T-cell (primary cell): Measurements from ENCODE around the gene NEUROD2. TPM values are rescaled to one million over a fixed set of nuclear protein-coding genes. Genes with fewer than 3 reads are reported as not detected.
A peak's percentile ranks its signal among the peaks of the same experiment; 100 is the strongest.

Source experiments
- ATAC-seq, 4 experiments: fragments of 200-7000 bp in 3 of 4; fragments of 150-1000 bp in 1 of 4; cut with Tn5 transposase; replicated peaks in 1 of 4; 1 replicate in 3 of 4; 2 replicates in 1 of 4; pipeline ENCODE4 v1.10.0; 2021; ENCODE audit warnings: moderate library complexity in 3 of 4, mild to moderate bottlenecking in 2 of 4, moderate number of reproducible peaks in 1 of 4
- CTCF ChIA-PET, 2 donors: fragments of 300-600 bp; sonication (Branson Sonifier 250); formaldehyde crosslinking; loops; one replicate each; lab custom pipeline; 2022; ENCODE audit warnings: antibody characterized with exemption in 2 of 2; lab: Charles Lee
- POLR2A ChIA-PET, 2 donors: fragments of 300-600 bp; sonication (Branson Sonifier 250); formaldehyde crosslinking; loops; one replicate each; lab custom pipeline; 2022; ENCODE audit warnings: antibody characterized with exemption in 2 of 2; lab: Charles Lee
- DNase-seq, 35 experiments: peaks; one replicate each; pipeline versions ENCODE4 v3.0.0 to v3.0.0-alpha.2; 2013 to 2023
- H3K27ac ChIP-seq: one replicate; pipeline ENCODE4 v1.5.1; 2013; ENCODE audit warnings: low read length
- H3K27me3 ChIP-seq, 2 experiments: replicated peaks in 1 of 2; 1 replicate in 1 of 2; 2 replicates in 1 of 2; pipeline versions ENCODE4 v1.6.1 to v1.7.0; 2013; ENCODE audit warnings: low read length in 1 of 2, mixed read lengths in 1 of 2; ENCODE audit not compliant: control insufficient read depth in 2 of 2, insufficient read depth in 2 of 2; ENCODE audit errors: extremely low read depth in 1 of 2
- H3K36me3 ChIP-seq, 2 donors: 1 replicate in 1 of 2; 2 replicates in 1 of 2; pipeline versions ENCODE4 v1.6.1 to v1.7.0; 2013; ENCODE audit warnings: low read length in 1 of 2; ENCODE audit not compliant: control insufficient read depth in 2 of 2, insufficient read depth in 1 of 2; ENCODE audit errors: extremely low read depth in 1 of 2
- H3K4me1 ChIP-seq, 2 experiments: 1 replicate in 1 of 2; 2 replicates in 1 of 2; pipeline versions ENCODE4 v1.6.1 to v1.7.0; 2013; ENCODE audit warnings: low read length in 2 of 2, mixed read lengths in 1 of 2; ENCODE audit not compliant: insufficient read depth in 2 of 2, control insufficient read depth in 1 of 2; ENCODE audit errors: extremely low read depth in 1 of 2
- H3K4me3 ChIP-seq, 2 donors: 1 replicate in 1 of 2; 2 replicates in 1 of 2; pipeline versions ENCODE4 v1.5.1 to v1.7.0; 2013; ENCODE audit warnings: mild to moderate bottlenecking in 2 of 2, low read length in 1 of 2, moderate library complexity in 1 of 2; ENCODE audit not compliant: control insufficient read depth in 1 of 2; ENCODE audit errors: extremely low read depth in 1 of 2
- H3K9me3 ChIP-seq: 2 replicates; pipeline ENCODE4 v1.7.0; 2013
- H3K27ac Mint-ChIP-seq, 2 donors: one replicate each; pipeline ENCODE4 v1.8.0; 2020 to 2021; ENCODE audit warnings: mild to moderate bottlenecking in 2 of 2, mixed read lengths in 2 of 2
- H3K27me3 Mint-ChIP-seq, 2 donors: one replicate each; pipeline ENCODE4 v1.8.0; 2021 to 2022; ENCODE audit warnings: mixed read lengths in 2 of 2
- H3K36me3 Mint-ChIP-seq: one replicate; pipeline ENCODE4 v1.8.0; 2021; ENCODE audit warnings: mixed read lengths
- H3K4me1 Mint-ChIP-seq, 3 donors: one replicate each; pipeline ENCODE4 v1.8.0; 2020 to 2022; ENCODE audit warnings: mixed read lengths in 3 of 3, mild to moderate bottlenecking in 1 of 3
- H3K4me3 Mint-ChIP-seq, 3 donors: one replicate each; pipeline ENCODE4 v1.8.0; 2020 to 2022; ENCODE audit warnings: mild to moderate bottlenecking in 3 of 3, mixed read lengths in 3 of 3, moderate library complexity in 3 of 3
- H3K9me3 Mint-ChIP-seq, 3 donors: one replicate each; pipeline ENCODE4 v1.8.0; 2020 to 2022; ENCODE audit warnings: mixed read lengths in 3 of 3
- WGBS: methylation state at CpG from one replicate; pipeline ENCODE4 v1.1.5; 2013; ENCODE audit warnings: missing lambda C conversion rate; ENCODE audit not compliant: insufficient coverage; 5-methylcytosine and 5-hydroxymethylcytosine counted together
- total RNA-seq, 35 experiments: library from RNA in 6 of 35; stranded (reverse) in 6 of 35; fragments of 120-200 nt in 1 of 35; gene quantifications; one replicate each; pipeline versions ENCODE4 v1.2.1 to v1.2.4 and lab custom pipeline; 2013 to 2026

NEUROD2 gene
- total RNA-seq, 5 donors from 2014 or later (not counting 1 experiment from before 2014, with no cell fraction given): not detected

GRCh38 chr17:39624313-39624712 is 16.6 kb upstream of the NEUROD2 start:
- DNase-seq (no peak), ATAC-seq (no peak)
- Histone ChIP-seq H3K4me1 (peaks cover 14 to 41% of the 10 kb centered on the region in 2 experiments), H3K36me3 (no peaks in the 10 kb centered on the region), H3K27ac (no peak overlapping the region), H3K9me3 (no peaks in the 10 kb centered on the region), H3K4me3 (no peak overlapping the region), H3K27me3 (peaks cover 0 to 59% of the 10 kb centered on the region in 2 experiments)
- no peak overlapping the region for H3K27ac Mint-ChIP-seq
- POLR2A ChIA-PET: no interaction called here
- WGBS: 88% methylated on average over 5 of the region's 8 CpGs
- CTCF ChIA-PET: interaction anchor here (0.6 to 0.9 kb wide), 5 partner anchors 14 to 322 kb away, joined by 3 to 6 read pairs (median 4); no protein-coding TSS in a partner anchor
- peak overlapping the region in 1 of 3 donors; percentile 66 for H3K4me3 Mint-ChIP-seq
- no peaks in the 10 kb centered on the region for H3K36me3 Mint-ChIP-seq
- H3K4me1 Mint-ChIP-seq: peaks cover 20 to 36% (median 30%) of the 10 kb centered on the region in 3 donors
- no peaks in the 10 kb centered on the region for H3K9me3 Mint-ChIP-seq
- H3K27me3 Mint-ChIP-seq: peaks cover 31% of the 10 kb centered on the region in 2 donors

GRCh38 chr17:39623356-39623950 is 15.7 kb upstream of the NEUROD2 start:
- Mint-ChIP-seq H3K9me3 (no peaks in the 10 kb centered on the region), H3K27ac (no peak overlapping the region), H3K4me1 (peaks cover 22 to 36% (median 30%) of the 10 kb centered on the region in 3 donors), H3K4me3 (peak overlapping the region in 1 of 3 donors; percentile 21), H3K27me3 (peaks cover 26 to 27% of the 10 kb centered on the region in 2 donors), H3K36me3 (no peaks in the 10 kb centered on the region)
- Histone ChIP-seq H3K27ac (no peak overlapping the region), H3K9me3 (no peaks in the 10 kb centered on the region), H3K4me1 (peaks cover 14 to 45% of the 10 kb centered on the region in 2 experiments), H3K36me3 (no peaks in the 10 kb centered on the region), H3K4me3 (no peak overlapping the region), H3K27me3 (peaks cover 0 to 55% of the 10 kb centered on the region in 2 experiments)
- WGBS: 0% methylated on average over 11 of the region's 16 CpGs
- ChIA-PET POLR2A (no interaction called here), CTCF (interaction anchor here (0.6 to 3.3 kb wide), 16 partner anchors 9 to 443 kb away, joined by 3 to 40 read pairs (median 4); partner anchors contain the start of gene PNMT (in 1 of the 2))
- peak; percentile 52 to 89 (median 78) for DNase-seq
- ATAC-seq: peak; percentile 61 to 68 (median 64)

- ATAC-seq (peak; percentile 4 to 13 (median 7)), DNase-seq (peak in 11 of 35 experiments; percentile 7 to 61 (median 20))
- CTCF ChIA-PET: interaction anchor here (0.6 to 3.3 kb wide), 18 partner anchors 9 to 444 kb away, joined by 3 to 40 read pairs (median 4); partner anchors contain the start of genes ORMDL3 (in 1 of the 2), PNMT (in 1 of the 2) and PSMD3 (in 1 of the 2)
- peaks cover 25 to 32% (median 31%) of the 10 kb centered on the region in 3 donors for H3K4me1 Mint-ChIP-seq
- peaks cover 19 to 22% of the 10 kb centered on the region in 2 donors for H3K27me3 Mint-ChIP-seq
- H3K27ac Mint-ChIP-seq: peak overlapping the region; percentile 71 to 76
- Histone ChIP-seq H3K36me3 (no peaks in the 10 kb centered on the region), H3K4me1 (peaks cover 14 to 49% of the 10 kb centered on the region in 2 experiments), H3K4me3 (peak overlapping the region in 1 of 2 donors; percentile 18), H3K27ac (peak overlapping the region; percentile 38), H3K9me3 (no peaks in the 10 kb centered on the region), H3K27me3 (peaks cover 0 to 48% of the 10 kb centered on the region in 2 experiments)
- POLR2A ChIA-PET: interaction anchor here in 1 of 2 donors (0.7 kb wide), 1 partner anchor 30 kb away, joined by 13 read pairs; no protein-coding TSS in a partner anchor
- no peaks in the 10 kb centered on the region for H3K9me3 Mint-ChIP-seq
- peak overlapping the region; percentile 51 to 69 (median 62) for H3K4me3 Mint-ChIP-seq
- 20% methylated on average over 1 of the region's 16 CpGs for WGBS
- H3K36me3 Mint-ChIP-seq: no peaks in the 10 kb centered on the region
These were observed 14.8 kb upstream of the NEUROD2 start for GRCh38 chr17:39622380-39623006.

GRCh38 chr17:39621523-39622379 is 14.0 kb upstream of the NEUROD2 start:
- DNase-seq: peak; percentile 51 to 98 (median 83)
- H3K27me3 Mint-ChIP-seq: peaks cover 17 to 20% of the 10 kb centered on the region in 2 donors
- Histone ChIP-seq H3K4me1 (peaks cover 13 to 49% of the 10 kb centered on the region in 2 experiments), H3K27ac (peak overlapping the region; percentile 38), H3K36me3 (no peaks in the 10 kb centered on the region), H3K27me3 (peaks cover 0 to 48% of the 10 kb centered on the region in 2 experiments), H3K4me3 (peak overlapping the region; percentile 17 to 18), H3K9me3 (no peaks in the 10 kb centered on the region)
- peaks cover 25 to 31% (median 30%) of the 10 kb centered on the region in 3 donors for H3K4me1 Mint-ChIP-seq
- no peaks in the 10 kb centered on the region for H3K36me3 Mint-ChIP-seq
- peak overlapping the region; percentile 71 to 76 for H3K27ac Mint-ChIP-seq
- ChIA-PET CTCF (interaction anchor here (0.5 to 3.3 kb wide), 37 partner anchors 8 to 491 kb away, joined by 3 to 40 read pairs (median 3); partner anchors contain the start of genes MIEN1 (in 1 of the 2), ORMDL3 (in 1 of the 2), PGAP3 (in 1 of the 2) and PSMD3 (in 1 of the 2)), POLR2A (interaction anchor here in 1 of 2 donors (0.6 to 0.7 kb wide), 2 partner anchors 31 to 42 kb away, joined by 3 to 13 read pairs; no protein-coding TSS in a partner anchor)
- peak overlapping the region; percentile 51 to 69 (median 62) for H3K4me3 Mint-ChIP-seq
- ATAC-seq: peak; percentile 64 to 83 (median 70)
- H3K9me3 Mint-ChIP-seq: no peaks in the 10 kb centered on the region
- WGBS: 13% methylated on average over 23 of the region's 26 CpGs

GRCh38 chr17:39619786-39620101 is 12.0 kb upstream of the NEUROD2 start:
- H3K4me3 Mint-ChIP-seq: no peak overlapping the region
- ATAC-seq (no peak), DNase-seq (no peak)
- H3K36me3 Mint-ChIP-seq: no peaks in the 10 kb centered on the region
- H3K9me3 ChIP-seq: no peaks in the 10 kb centered on the region
- no peaks in the 10 kb centered on the region for H3K9me3 Mint-ChIP-seq
- peaks cover 2 to 42% of the 10 kb centered on the region in 2 experiments for H3K27me3 ChIP-seq
- ChIA-PET CTCF (interaction anchor here in 1 of 2 donors (0.7 to 3.2 kb wide), 4 partner anchors 8 to 360 kb away, joined by 3 to 27 read pairs (median 6); partner anchors contain the start of gene PSMD3), POLR2A (interaction anchor here in 1 of 2 donors (1.1 kb wide), 1 partner anchor 8 kb away, joined by 9 read pairs; no protein-coding TSS in a partner anchor)
- WGBS: no CpG with 5 or more reads among the region's 1 CpG
- H3K27ac Mint-ChIP-seq: no peak overlapping the region
- H3K4me3 ChIP-seq: no peak overlapping the region
- peaks cover 3 to 11% of the 10 kb centered on the region in 2 donors for H3K27me3 Mint-ChIP-seq
- peaks cover 10 to 41% of the 10 kb centered on the region in 2 experiments for H3K4me1 ChIP-seq
- no peak overlapping the region for H3K27ac ChIP-seq
- no peaks in the 10 kb centered on the region for H3K36me3 ChIP-seq
- H3K4me1 Mint-ChIP-seq: peaks cover 22 to 25% (median 24%) of the 10 kb centered on the region in 3 donors
